ENCODE results near the gene ORC3. TPM values are rescaled to one million over a fixed set of nuclear protein-coding genes. Genes with fewer than 3 reads are reported as not detected.
"Not testable (repeated sequence)": the region's sequence is repeated elsewhere in the genome, so short reads cannot be mapped to it uniquely, and the experiment has no call there.

ORC3 gene
- total and polyA plus RNA-seq, 2 experiments from 2014 or later = 32.4 to 35.3 TPM

GRCh38 chr6:87701344-87701675 lies 111.4 kb downstream of the ORC3 start:
- Histone ChIP-seq H3K4me1 (ENCODE audit: insufficient read depth) (peaks cover 38% of the 10 kb centered on the region), H3K9me2 (ENCODE audit: insufficient read depth) (no peaks in the 10 kb centered on the region), H3K79me2 (ENCODE audit: insufficient read depth) (peaks cover 56% of the 10 kb centered on the region), H2AFZ (peak overlapping the region; percentile 61), H3K27me3 (replicated peaks; ENCODE audit: insufficient read depth) (no peaks in the 10 kb centered on the region), H3K9me3 (ENCODE audit: low read depth) (no peaks in the 10 kb centered on the region), H3K9ac (peak overlapping the region; percentile 97), H3K36me3 (ENCODE audit: low read depth) (no peaks in the 10 kb centered on the region), H3K27ac (peak overlapping the region; percentile 92), H3K4me3 (peak overlapping the region; percentile 94), H3K4me2 (ENCODE audit: unreplicated experiment) (peak overlapping the region; percentile 96), H4K20me1 (ENCODE audit: insufficient read depth) (peaks cover 28% of the 10 kb centered on the region), H3F3A (ENCODE audit: insufficient read depth) (peaks cover 63% of the 10 kb centered on the region)
- 0 to 1% methylated on average over 17 to 36 of the region's 36 CpGs for WGBS, 2 experiments (ENCODE audit: low coverage in 1 of 2, low lambda C conversion rate in 2 of 2, missing lambda C conversion rate in 2 of 2)
- TF ChIP-seq EZH2phosphoT487 (IDR thresholded peaks at IDR 0.05; ENCODE audit: insufficient read depth, low read depth) (no peak), EZH2 (IDR thresholded peaks at IDR 0.05; ENCODE audit: insufficient read depth, poor library complexity, severe bottlenecking) (no peak)
- in situ Hi-C loops (cut with MboI) = no loop called here
- DNase-seq = no peak

GRCh38 chr6:87701676-87702588 lies 112.0 kb downstream of the ORC3 start, which contains the start of gene AKIRIN2:
Gene AKIRIN2, minus strand, starts transcription at chr6:87702233. Its CDS starts 549 bp downstream, at chr6:87701684.
- H3F3A ChIP-seq (ENCODE audit: insufficient read depth) = peaks cover 67% of the 10 kb centered on the region
- in situ Hi-C loops (cut with MboI) = no loop called here
- peak within 1 kb of the TSS; percentile 94 for H3K4me3 ChIP-seq

GRCh38 chr6:87702589-87702945 lies 112.6 kb downstream of the ORC3 start:
- in situ Hi-C loops (cut with MboI) = no loop called here
- 1 to 3% methylated on average over 7 of the region's 7 CpGs for WGBS, 2 experiments (ENCODE audit: low coverage in 1 of 2, low lambda C conversion rate in 2 of 2, missing lambda C conversion rate in 2 of 2)
- no peaks in the 10 kb centered on the region for H3K9me2 ChIP-seq (ENCODE audit: insufficient read depth)
- peaks cover 66% of the 10 kb centered on the region for H3F3A ChIP-seq (ENCODE audit: insufficient read depth)
- H3K27ac ChIP-seq = peak overlapping the region; percentile 92
- peak; percentile 71 for DNase-seq
- no peaks in the 10 kb centered on the region for H3K27me3 ChIP-seq (replicated peaks; ENCODE audit: insufficient read depth)
- peak overlapping the region; percentile 91 for H3K4me2 ChIP-seq (ENCODE audit: unreplicated experiment)
- no peaks in the 10 kb centered on the region for H3K36me3 ChIP-seq (ENCODE audit: low read depth)
- peaks cover 44% of the 10 kb centered on the region for H3K79me2 ChIP-seq (ENCODE audit: insufficient read depth)
- no peaks in the 10 kb centered on the region for H3K9me3 ChIP-seq (ENCODE audit: low read depth)
- H4K20me1 ChIP-seq (ENCODE audit: insufficient read depth) = peaks cover 23% of the 10 kb centered on the region
- H3K4me1 ChIP-seq (ENCODE audit: insufficient read depth) = peaks cover 45% of the 10 kb centered on the region
- peak overlapping the region; percentile 90 for H2AFZ ChIP-seq
- peak overlapping the region; percentile 97 for H3K9ac ChIP-seq
- TF ChIP-seq EZH2 (IDR thresholded peaks at IDR 0.05; ENCODE audit: insufficient read depth, poor library complexity, severe bottlenecking) = no peak
- no peak for TF ChIP-seq EZH2phosphoT487 (IDR thresholded peaks at IDR 0.05; ENCODE audit: insufficient read depth, low read depth)
- H3K4me3 ChIP-seq = peak overlapping the region; percentile 94

More at GRCh38 chr6:87701676-87702588, 112.0 kb downstream of the ORC3 start, which contains the start of gene AKIRIN2:
- 1 to 2% methylated on average over 40 to 87 of the region's 88 CpGs for WGBS, 2 experiments (ENCODE audit: low coverage in 1 of 2, low lambda C conversion rate in 2 of 2, missing lambda C conversion rate in 2 of 2)
- no peaks in the 10 kb centered on the region for H3K27me3 ChIP-seq (replicated peaks; ENCODE audit: insufficient read depth)
- TF ChIP-seq EZH2 (IDR thresholded peaks at IDR 0.05; ENCODE audit: insufficient read depth, poor library complexity, severe bottlenecking) (no peak), EZH2phosphoT487 (IDR thresholded peaks at IDR 0.05; ENCODE audit: insufficient read depth, low read depth) (no peak)
- peaks cover 44% of the 10 kb centered on the region for H3K4me1 ChIP-seq (ENCODE audit: insufficient read depth)
- peak within 1 kb of the TSS; percentile 90 for H2AFZ ChIP-seq
- peaks cover 50% of the 10 kb centered on the region for H3K79me2 ChIP-seq (ENCODE audit: insufficient read depth)
- peak; percentile 100 for DNase-seq
- no peaks in the 10 kb centered on the region for H3K36me3 ChIP-seq (ENCODE audit: low read depth)
- H3K9ac ChIP-seq = peak within 1 kb of the TSS; percentile 97
- peaks cover 28% of the 10 kb centered on the region for H4K20me1 ChIP-seq (ENCODE audit: insufficient read depth)
- no peaks in the 10 kb centered on the region for H3K9me2 ChIP-seq (ENCODE audit: insufficient read depth)
- H3K9me3 ChIP-seq (ENCODE audit: low read depth) = no peaks in the 10 kb centered on the region
- H3K27ac ChIP-seq = peak within 1 kb of the TSS; percentile 92
- H3K4me2 ChIP-seq (ENCODE audit: unreplicated experiment) = peak within 1 kb of the TSS; percentile 96

- Histone ChIP-seq H4K20me1 (ENCODE audit: insufficient read depth) (peaks cover 18% of the 10 kb centered on the region), H3K4me1 (ENCODE audit: insufficient read depth) (peaks cover 40% of the 10 kb centered on the region), H3K9ac (peak overlapping the region; percentile 97)
Measured at GRCh38 chr6:87703039-87703438, 113.1 kb downstream of the ORC3 start.

More at GRCh38 chr6:87703039-87703438, 113.1 kb downstream of the ORC3 start:
- peaks cover 39% of the 10 kb centered on the region for H3K79me2 ChIP-seq (ENCODE audit: insufficient read depth)
- H2AFZ ChIP-seq = peak overlapping the region; percentile 90
- H3K9me3 ChIP-seq (ENCODE audit: low read depth); H3K27me3 ChIP-seq (replicated peaks; ENCODE audit: insufficient read depth); H3K36me3 ChIP-seq (ENCODE audit: low read depth); in situ Hi-C loops (cut with MboI); H3K9me2 ChIP-seq (ENCODE audit: insufficient read depth): not testable (repeated sequence)
- peak overlapping the region; percentile 92 for H3K27ac ChIP-seq
- WGBS, 2 experiments (ENCODE audit: low coverage in 1 of 2, low lambda C conversion rate in 2 of 2, missing lambda C conversion rate in 2 of 2) = 68 to 71% methylated on average over 19 of the region's 19 CpGs
- H3K4me2 ChIP-seq (ENCODE audit: unreplicated experiment) = peak overlapping the region; percentile 91
- H3K4me3 ChIP-seq = peak overlapping the region; percentile 94
- peaks cover 61% of the 10 kb centered on the region for H3F3A ChIP-seq (ENCODE audit: insufficient read depth)
- DNase-seq = peak; percentile 58

Measured in GM23248 (cell line).